Measurements from ENCODE around the gene ZNF23.
A peak's percentile ranks its signal among the peaks of the same experiment; 100 is the strongest.

ZNF23 gene

GRCh38 chr16:71484006-71484893, 22.2 kb upstream of the ZNF23 start:
- no peak for TF ChIP-seq CTCF (IDR thresholded peaks at IDR 0.05; ENCODE audit: low read depth, low read length)
- peak; percentile 95 for DNase-seq (ENCODE audit: low read depth, low spot score)
- H3K4me3 ChIP-seq (ENCODE audit: low read depth, low read length): peak overlapping the region; percentile 89
- in situ Hi-C loops (cut with HindIII; ENCODE audit: low sequenced_read_pairs): no loop called here

GRCh38 chr16:71482569-71482968, 20.5 kb upstream of the ZNF23 start:
- TF ChIP-seq CTCF (IDR thresholded peaks at IDR 0.05; ENCODE audit: low read depth, low read length): no peak
- H3K4me3 ChIP-seq (ENCODE audit: low read depth, low read length): no peak overlapping the region
- no peak for DNase-seq (ENCODE audit: low read depth, low spot score)
- in situ Hi-C loops (cut with HindIII; ENCODE audit: low sequenced_read_pairs): no loop called here

- no peak for TF ChIP-seq CTCF (IDR thresholded peaks at IDR 0.05; ENCODE audit: low read depth, low read length)
- no peak overlapping the region for H3K4me3 ChIP-seq (ENCODE audit: low read depth, low read length)
- DNase-seq (ENCODE audit: low read depth, low spot score): no peak
- in situ Hi-C loops (cut with HindIII; ENCODE audit: low sequenced_read_pairs): no loop called here
Measured at GRCh38 chr16:71480956-71481355, 18.9 kb upstream of the ZNF23 start.

GRCh38 chr16:71479420-71479819, 17.4 kb upstream of the ZNF23 start:
- no peak overlapping the region for H3K4me3 ChIP-seq (ENCODE audit: low read depth, low read length)
- in situ Hi-C loops (cut with HindIII; ENCODE audit: low sequenced_read_pairs): no loop called here
- TF ChIP-seq CTCF (IDR thresholded peaks at IDR 0.05; ENCODE audit: low read depth, low read length): peak; percentile 68
- DNase-seq (ENCODE audit: low read depth, low spot score): peak; percentile 30

GRCh38 chr16:71476457-71477124, 14.5 kb upstream of the ZNF23 start:
- in situ Hi-C loops (cut with HindIII; ENCODE audit: low sequenced_read_pairs): no loop called here
- no peak for DNase-seq (ENCODE audit: low read depth, low spot score)
- no peak for TF ChIP-seq CTCF (IDR thresholded peaks at IDR 0.05; ENCODE audit: low read depth, low read length)
- no peak overlapping the region for H3K4me3 ChIP-seq (ENCODE audit: low read depth, low read length)

- in situ Hi-C loops (cut with HindIII; ENCODE audit: low sequenced_read_pairs): no loop called here
- DNase-seq (ENCODE audit: low read depth, low spot score): peak; percentile 86
- no peak overlapping the region for H3K4me3 ChIP-seq (ENCODE audit: low read depth, low read length)
- TF ChIP-seq CTCF (IDR thresholded peaks at IDR 0.05; ENCODE audit: low read depth, low read length): no peak
Measured at GRCh38 chr16:71474864-71475263, 12.8 kb upstream of the ZNF23 start.

All from astrocyte of the spinal cord (primary cell).